Frontal cortex (tissue), 4 donors: ENCODE measurements around the gene EIF2S3. TPM values are rescaled to one million over a fixed set of nuclear protein-coding genes. Genes with fewer than 3 reads are reported as not detected.

Experiments used
- DNase-seq, 2 donors: peaks; one replicate each; pipeline ENCODE4 v3.0.0; 2012; ENCODE audit warnings: low spot score in 2 of 2
- FAIRE-seq: peaks from 2 replicates; lab custom pipeline; 2012; peaks lifted over from hg19 to GRCh38; lab: Jason Lieb, UNC
- total RNA-seq: library from RNA; depleted of rRNA; stranded (reverse); fragments of >200 nt; gene quantifications from one replicate; pipeline ENCODE4 v1.2.3, GENCODE V29; 2014
- donor health status: control.
- donor health status: control.
- donor health status: control.

Gene EIF2S3
- total RNA-seq, 1 donor from 2014 or later, result 296 TPM

DNA sequence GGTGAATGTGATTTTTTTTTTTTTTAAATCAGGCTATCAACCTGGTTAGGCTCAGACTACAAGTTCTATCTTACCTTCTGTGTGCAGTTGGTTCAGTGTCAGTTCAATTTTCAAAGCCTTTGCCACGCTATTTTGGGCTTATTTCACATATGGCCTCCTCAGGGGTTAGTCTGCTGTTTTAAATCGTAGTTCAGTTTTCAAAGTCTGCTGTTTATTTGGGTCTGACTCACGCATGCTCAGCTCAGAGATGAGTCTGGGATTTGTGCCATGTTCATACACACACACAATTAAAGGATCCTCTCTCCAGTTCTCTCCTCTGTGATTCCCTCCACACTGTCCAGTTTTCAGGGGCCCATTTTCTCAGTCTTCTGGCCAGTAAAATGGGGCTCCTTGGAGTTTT lies 62.5 kb downstream of the EIF2S3 start:
- FAIRE-seq, result no peak
- peak; percentile 28 to 30 for DNase-seq

DNA sequence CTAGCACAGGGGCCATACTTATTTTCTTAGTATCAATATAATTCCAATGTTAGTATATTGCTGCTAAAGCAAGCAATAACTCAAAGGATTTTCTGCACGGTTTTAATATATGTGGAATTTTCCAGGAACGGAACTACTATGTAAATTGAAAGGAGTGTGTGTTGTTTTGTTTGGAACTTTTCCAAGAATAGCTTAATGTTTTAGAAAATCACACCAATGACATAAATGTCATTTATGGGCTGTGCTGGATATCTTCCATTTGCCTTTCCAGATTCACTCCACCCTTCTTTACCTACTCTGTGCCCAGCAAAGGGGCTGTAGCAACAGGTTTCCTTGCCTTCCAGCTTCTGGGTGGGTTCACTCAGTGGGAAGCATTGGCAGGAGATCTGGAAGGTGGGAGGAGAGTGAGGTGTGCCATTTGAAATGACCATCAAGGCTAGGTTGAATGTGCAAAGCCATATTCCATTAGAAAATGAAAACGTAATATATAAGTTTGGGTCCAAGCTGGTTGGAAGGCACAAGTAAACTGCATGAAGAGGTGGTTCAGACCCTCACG lies 69.6 kb downstream of the EIF2S3 start:
- DNase-seq, result no peak
- no peak for FAIRE-seq

GRCh38 chrX:24125028-24125612 lies 70.4 kb downstream of the EIF2S3 start:
- FAIRE-seq, result no peak

More at GRCh38 chrX:24125028-24125612, 70.4 kb downstream of the EIF2S3 start:
- DNase-seq, result no peak

Other genes starting within 250 kb of the EIF2S3 start
- gene APOO, start 147.0 kb upstream of the EIF2S3 start, total RNA-seq, result 27.7 TPM
- gene CXorf58, start 146.9 kb upstream of the EIF2S3 start, total RNA-seq, result 0.82 TPM
- gene KLHL15, start 27.8 kb upstream of the EIF2S3 start, total RNA-seq, result 36.3 TPM
- 46.1 TPM for gene ZFX, start 94.8 kb downstream of the EIF2S3 start, total RNA-seq